ENCODE data around the gene NUP85.
"Not testable (repeated sequence)": the region's sequence is repeated elsewhere in the genome, so short reads cannot be mapped to it uniquely, and the experiment has no call there.

Gene NUP85

GRCh38 chr17:75269844-75270217, 64.4 kb downstream of the NUP85 start:
- no peak for DNase-seq

- DNase-seq = peak; percentile 30
Measured at GRCh38 chr17:75270218-75270965, 64.9 kb downstream of the NUP85 start.

GRCh38 chr17:75270966-75271232, 65.4 kb downstream of the NUP85 start, which contains the start of gene MIF4GD:
MIF4GD (minus strand) TSS chr17:75271231; CDS start chr17:75270195, 1,036 bp downstream.
- no peak for DNase-seq

DNA sequence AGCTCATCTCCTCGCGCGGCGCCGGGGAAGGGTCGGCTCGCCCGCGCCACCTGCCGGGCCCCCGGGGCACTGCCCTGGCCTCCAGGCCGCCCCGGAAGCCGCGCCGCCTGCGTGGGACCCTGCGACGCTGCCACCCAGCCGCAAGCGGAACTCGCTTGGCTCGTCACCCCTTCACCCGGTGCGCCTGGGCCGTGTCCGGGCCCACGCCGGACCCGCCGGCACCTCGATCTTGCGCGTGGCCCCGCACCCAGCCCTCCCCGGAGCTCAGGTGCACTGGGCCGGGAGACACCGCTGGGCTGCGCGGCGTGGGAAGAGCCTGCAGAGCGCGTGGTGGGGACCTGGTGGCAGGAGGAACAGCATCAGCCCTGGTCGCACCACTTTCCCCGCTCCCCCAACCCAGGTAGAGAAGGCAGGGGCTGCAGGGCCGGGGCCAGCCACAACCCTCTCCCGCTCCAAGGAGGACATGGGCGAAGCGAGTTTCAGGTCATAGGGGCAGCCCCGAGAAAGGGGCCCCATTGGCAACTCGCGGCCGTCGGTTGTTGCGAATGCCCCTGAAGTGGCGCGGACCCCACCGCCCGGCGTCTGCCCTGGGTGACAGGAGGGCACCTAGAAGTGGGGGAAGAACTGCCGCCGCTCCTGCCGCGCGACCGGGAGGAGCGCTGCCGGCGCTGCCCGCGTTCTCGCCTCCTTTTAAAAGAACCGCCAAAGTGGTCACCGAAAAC, 65.9 kb downstream of the NUP85 start:
- peak; percentile 78 for DNase-seq

- DNase-seq = no peak
Measured at GRCh38 chr17:75271955-75272847, 66.7 kb downstream of the NUP85 start.

- no peak for DNase-seq
Measured at GRCh38 chr17:75272848-75273184, 67.3 kb downstream of the NUP85 start.

GRCh38 chr17:75273977-75274708, 68.7 kb downstream of the NUP85 start:
- no peak for DNase-seq

- no peak for DNase-seq
Measured at GRCh38 chr17:75277664-75278071, 72.2 kb downstream of the NUP85 start.

DNA sequence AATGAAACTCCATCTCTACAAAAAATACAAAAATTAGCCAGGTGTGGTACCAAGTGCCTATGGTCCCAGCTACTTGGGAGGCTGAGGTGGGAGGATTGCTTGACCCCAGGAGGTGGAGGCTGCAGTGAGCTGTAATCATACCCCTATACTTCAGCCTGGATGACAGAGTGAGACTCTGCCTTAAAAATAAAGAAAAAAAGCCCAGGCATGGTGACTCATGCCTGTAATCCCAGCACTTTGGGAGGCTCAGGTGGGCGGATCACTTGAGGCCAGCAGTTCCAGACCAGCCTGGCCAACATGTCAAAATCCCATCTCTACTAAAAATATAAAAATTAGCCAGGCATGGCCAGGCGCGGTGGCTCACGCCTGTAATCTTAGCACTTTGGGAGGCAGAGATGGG, 74.7 kb downstream of the NUP85 start:
- not testable (repeated sequence) for DNase-seq

GRCh38 chr17:75285123-75285522, 79.6 kb downstream of the NUP85 start:
- DNase-seq = no peak

Data from CD4-positive, alpha-beta T cell treated with Interleukin-4 for 4 hours (primary cell).